Measurements from ENCODE around the gene LGALS1. TPM values are rescaled to one million over a fixed set of nuclear protein-coding genes. Genes with fewer than 3 reads are reported as not detected.
A peak's percentile ranks its signal among the peaks of the same experiment; 100 is the strongest.

Gene LGALS1
- total and polyA plus RNA-seq, 9 of the 15 experiments (the other 6 are each of a cell fraction or from before 2014, with no cell fraction given) = 160 to 800 (median 330) TPM

GRCh38 chr22:37658133-37659065 lies 17.0 kb upstream of the LGALS1 start, which contains the start of gene PDXP (continued):
- TF ChIP-seq CEBPG (CRISPR knock-in tag; IDR thresholded peaks at IDR 0.05) (no peak), CEBPG (tag; conservative IDR thresholded peaks at IDR 0.05 in 1 of 2, IDR thresholded peaks at IDR 0.05 in 1 of 2) (no peak), EWSR1 (IDR thresholded peaks at IDR 0.05; ENCODE audit: borderline replicate concordance, low read depth, partially characterized antibody) (no peak), BRF1 (IDR thresholded peaks at IDR 0.05; ENCODE audit: borderline replicate concordance, extremely low read depth, insufficient read length) (no peak), ARHGAP35 (IDR thresholded peaks at IDR 0.05; ENCODE audit: partially characterized antibody) (no peak), CHAMP1 (IDR thresholded peaks at IDR 0.05) (no peak), KAT2B (IDR thresholded peaks at IDR 0.05; ENCODE audit: low read depth, low read length) (no peak), DIDO1 (tag; IDR thresholded peaks at IDR 0.05; ENCODE audit: low read depth) (no peak), THAP12 (CRISPR knock-in tag; IDR thresholded peaks at IDR 0.05) (peak; percentile 81), RAD51 (IDR thresholded peaks at IDR 0.05; ENCODE audit: borderline replicate concordance, low read depth) (no peak), BCLAF1 (IDR thresholded peaks at IDR 0.05; ENCODE audit: borderline replicate concordance in 1 of 2, control insufficient read depth in 1 of 2, low read depth in 2 of 2, low read length in 1 of 2) (no peak), CHD1 (IDR thresholded peaks at IDR 0.05; ENCODE audit: low read length) (no peak), RFX7 (CRISPR knock-in tag; IDR thresholded peaks at IDR 0.05) (no peak), KLF16 (IDR thresholded peaks at IDR 0.05) (no peak), TEAD1 (CRISPR knock-in tag; IDR thresholded peaks at IDR 0.05) (peak in 1 of 2 experiments; percentile 43; a peak in 1 of 4 replicates), TCF7L2 (IDR thresholded peaks at IDR 0.05; ENCODE audit: low read depth, low read length) (no peak), TCF15 (CRISPR knock-in tag; IDR thresholded peaks at IDR 0.05) (no peak), DACH1 (IDR thresholded peaks at IDR 0.05; ENCODE audit: partially characterized antibody) (no peak)

All from K562 (cell line).